K562 (cell line): Measurements from ENCODE around the gene PLS1. TPM values are rescaled to one million over a fixed set of nuclear protein-coding genes. Genes with fewer than 3 reads are reported as not detected.
"Not testable (repeated sequence)": the region's sequence is repeated elsewhere in the genome, so short reads cannot be mapped to it uniquely, and the experiment has no call there.

Experiments
- ATAC-seq: fragments of 200-7000 bp; cut with Tn5 transposase; 3 replicates; pipeline ENCODE4 v1.9.1; 2020; ENCODE audit warnings: moderate library complexity
- BruUV-seq: library from RNA; stranded (reverse); fragments of 400-500 nt; replicated peaks from 2 replicates; lab custom pipeline; 2021; lab: Mats Ljungman, UMichigan
- CTCF ChIA-PET: fragments of 300-600 bp; formaldehyde crosslinking; extraction: SDS; loops from one replicate; lab custom pipeline; 2021; ENCODE audit warnings: low intra/inter-chr PET ratio; lab: Yijun Ruan, JAX
- POLR2A ChIA-PET: fragments of 300-600, 350-650 bp; sonication (Branson Sonifier 250); formaldehyde crosslinking; extraction: SDS; loops from one replicate; lab custom pipeline; 2021; ENCODE audit warnings: antibody characterized with exemption, inconsistent platforms; lab: Yijun Ruan, JAX
- DNase-seq, 4 experiments: peaks; one replicate each; pipeline versions ENCODE4 v3.0.0 to v3.0.0-alpha.2; 2011 to 2018; ENCODE audit warnings: low spot score in 3 of 4, mixed read lengths in 3 of 4; ENCODE audit errors: extremely low read depth in 1 of 4
- FAIRE-seq: peaks from 2 replicates; lab custom pipeline; 2011; peaks lifted over from hg19 to GRCh38; lab: Jason Lieb, UNC
- H2AFZ ChIP-seq: 2 replicates; pipeline ENCODE4 v1.6.0; 2011; ENCODE audit warnings: low read depth, low read length, control low read depth, inconsistent platforms
- H3K27ac ChIP-seq: fragments of 200-600 bp; 3 replicates; pipeline ENCODE4 v1.8.0; 2011; ENCODE audit warnings: low read depth, mild to moderate bottlenecking, control low read depth, inconsistent platforms, low read length, moderate library complexity, mixed read lengths; ENCODE audit errors: extremely low read depth
- H3K27me3 ChIP-seq, 2 experiments: fragments of 300-600 bp in 1 of 2; 2 replicates in 1 of 2; 3 replicates in 1 of 2; pipeline versions ENCODE4 v1.6.0 to v1.8.0; 2011; ENCODE audit warnings: inconsistent platforms in 2 of 2, low read length in 2 of 2, mild to moderate bottlenecking in 1 of 2, mixed read lengths in 1 of 2, moderate library complexity in 1 of 2; ENCODE audit not compliant: control insufficient read depth in 2 of 2, insufficient read depth in 2 of 2
- H3K36me3 ChIP-seq: fragments of 300-600 bp; 3 replicates; pipeline ENCODE4 v1.8.0; 2011; ENCODE audit warnings: mild to moderate bottlenecking, low read length, inconsistent platforms; ENCODE audit not compliant: control insufficient read depth, insufficient read depth
- H3K4me1 ChIP-seq, 2 experiments: fragments of 200-600 bp in 1 of 2; replicated peaks in 1 of 2; 2 replicates in 1 of 2; 3 replicates in 1 of 2; pipeline versions ENCODE4 v1.5.1 to v1.8.0; 2011; ENCODE audit warnings: inconsistent platforms in 2 of 2, low read length in 2 of 2, mild to moderate bottlenecking in 1 of 2, mixed read lengths in 1 of 2, moderate library complexity in 1 of 2; ENCODE audit not compliant: control insufficient read depth in 2 of 2, insufficient read depth in 2 of 2
- H3K4me2 ChIP-seq: 2 replicates; pipeline ENCODE4 v1.6.1; 2011; ENCODE audit warnings: low read length, control low read depth, inconsistent platforms, mixed read lengths; ENCODE audit not compliant: insufficient read depth
- H3K4me3 ChIP-seq: fragments of 200-600 bp; sonication (generic), shearing (Covaris generic); 2 replicates; pipeline ENCODE4 v1.5.1; 2016; ENCODE audit warnings: control low read depth, inconsistent platforms
- H3K79me2 ChIP-seq: fragments of 200-600 bp; 3 replicates; pipeline ENCODE4 v1.8.0; 2011; ENCODE audit warnings: low read length, inconsistent platforms; ENCODE audit not compliant: control insufficient read depth, insufficient read depth
- H3K9ac ChIP-seq, 2 experiments: 2 replicates each; pipeline versions ENCODE4 v1.6.0 to v1.6.1; 2011; ENCODE audit warnings: low read depth in 2 of 2, low read length in 2 of 2, control low read depth in 1 of 2, inconsistent platforms in 1 of 2, mild to moderate bottlenecking in 1 of 2, mixed read lengths in 1 of 2; ENCODE audit not compliant: insufficient read depth in 1 of 2
- H3K9me1 ChIP-seq: one replicate; pipeline ENCODE4 v1.6.0; 2011; ENCODE audit warnings: inconsistent platforms, mild to moderate bottlenecking, low read length, moderate library complexity; ENCODE audit not compliant: control insufficient read depth, insufficient read depth
- H3K9me3 ChIP-seq: replicated peaks from 2 replicates; pipeline ENCODE4 v1.5.1; 2011; ENCODE audit warnings: low read depth, low read length, inconsistent platforms; ENCODE audit not compliant: control insufficient read depth, insufficient read depth
- H4K20me1 ChIP-seq: replicated peaks from 2 replicates; pipeline ENCODE4 v1.6.1; 2011; ENCODE audit warnings: low read length, inconsistent platforms, mixed read lengths; ENCODE audit not compliant: control insufficient read depth, insufficient read depth
- EHMT2 ChIP-seq: fragments of 450-650 bp; IDR thresholded peaks from 2 replicates; pipeline ENCODE4 v1.6.1; 2018; ENCODE audit warnings: antibody characterized with exemption
- POLR2G ChIP-seq: fragments of 200-400 bp; formaldehyde crosslinking; IDR thresholded peaks from 2 replicates; pipeline ENCODE4 v1.6.1; 2017; ENCODE audit warnings: low read depth, mild to moderate bottlenecking, antibody characterized with exemption, low read length, moderate library complexity
- WGBS: fragments of 100-300 bp; shearing (Covaris generic); methylation state at CpG from one replicate; pipeline ENCODE4 v1.1.6; 2016; ENCODE audit warnings: low coverage, mixed read lengths; ENCODE audit not compliant: insufficient coverage; ENCODE audit errors: missing lambda C conversion rate; 5-methylcytosine and 5-hydroxymethylcytosine counted together
- in situ Hi-C: fragments of 300-500 bp; cut with MboI; formaldehyde crosslinking; loops from 4 replicates; pipeline ENCODE4 v1.15.0; 2018; ENCODE audit warnings: inconsistent platforms, mixed read lengths
- intact Hi-C: fragments of 100-400 bp; cut with micrococcal nuclease; formaldehyde crosslinking; loops from 2 replicates; pipeline ENCODE4 v1.14.2; 2022
- polyA plus RNA-seq, 8 experiments: library from polyadenylated mRNA; depleted of rRNA in 4 of 8; stranded (reverse) in 5 of 8; unstranded in 3 of 8; fragments of >200 nt; fragmentation: Nextera tagmentation in 2 of 8; fragmentation: Illumina TruSeq in 1 of 8; extraction: Ambion mirVana in 2 of 8; extraction: Trizol in 1 of 8; gene quantifications; 2 replicates each; pipeline versions ENCODE4 v1.2.1 to v1.2.3, GENCODE V29; 2011 to 2014; ENCODE audit warnings: inconsistent platforms in 1 of 8, missing spikeins in 1 of 8
- total RNA-seq, 7 experiments: library from RNA; depleted of rRNA in 6 of 7; stranded (reverse); fragments of >200 nt in 6 of 7; fragmentation: Illumina TruSeq in 2 of 7; extraction: Trizol in 2 of 7; gene quantifications; 2 replicates each; pipeline versions ENCODE4 v1.2.1 to v1.2.3, GENCODE V29; 2011 to 2021; ENCODE audit warnings: low replicate concordance in 1 of 7

PLS1 gene
- total and polyA plus RNA-seq, 9 of the 15 experiments (the other 6 are each of a cell fraction or from before 2014, with no cell fraction given) = 6.1 to 21.3 (median 13.0) TPM

DNA sequence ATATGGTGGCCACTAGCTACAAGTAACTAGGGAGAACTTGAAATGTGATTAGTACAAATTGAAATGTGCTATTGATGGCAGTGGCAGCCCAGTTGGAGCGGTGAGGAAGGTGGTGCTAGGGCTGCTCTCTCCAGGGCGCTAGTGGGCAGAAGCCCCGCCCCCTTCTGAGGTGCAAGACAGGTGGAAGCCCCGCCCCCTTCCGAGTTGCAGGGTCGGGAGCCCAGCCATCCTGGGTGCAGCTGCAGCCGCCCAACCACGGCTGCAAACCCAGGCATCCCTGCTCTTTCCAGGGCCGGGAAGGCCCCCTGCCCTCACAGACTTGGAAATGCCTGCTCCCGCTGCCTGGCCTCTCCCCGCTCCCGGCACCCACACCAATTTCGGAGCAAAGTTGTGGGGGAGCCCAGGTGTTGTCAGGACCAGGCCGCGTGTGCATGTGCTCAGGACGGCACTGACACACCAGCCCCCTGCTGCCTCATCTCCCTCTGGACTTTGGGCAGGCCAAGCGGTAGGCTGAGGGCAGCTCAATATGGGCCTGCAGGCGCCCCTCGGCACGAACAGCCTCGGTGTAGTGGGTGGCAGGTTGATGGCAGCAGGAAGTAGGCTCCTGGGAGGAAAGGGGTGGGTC lies 27.7 kb upstream of the PLS1 start:
- no peak overlapping the region for H3K9ac ChIP-seq
- H3K27ac ChIP-seq = no peak overlapping the region
- FAIRE-seq (no peak), DNase-seq (peak in 3 of 4 experiments; percentile 9 to 25 (median 19)), ATAC-seq (peak; percentile 64)
- H3K4me1 ChIP-seq = peaks cover 0 to 7% of the 10 kb centered on the region in 2 experiments; a peak in 2 of 5 replicates
- in situ Hi-C loops = no loop called here
- ChIA-PET POLR2A (interaction anchor here (0.6 to 1.0 kb wide), 2 partner anchors 21 to 551 kb away, joined by 3 to 4 read pairs; partner anchors contain the start of gene CHST2), CTCF (no interaction called here)
- intact Hi-C loops = no loop called here
- 93% methylated on average over 20 of the region's 21 CpGs for WGBS
- no peak overlapping the region for H3K4me3 ChIP-seq
- BruUV-seq = no TSS peak
- H3K27me3 ChIP-seq = no peaks in the 10 kb centered on the region
- peaks cover 44% of the 10 kb centered on the region for H3K79me2 ChIP-seq
- no peak overlapping the region for H3K4me2 ChIP-seq
- no peak overlapping the region for H2AFZ ChIP-seq
- TF ChIP-seq EHMT2 (no peak), POLR2G (peak; percentile 51)
- H3K9me1 ChIP-seq = no peaks in the 10 kb centered on the region
- H3K9me3 ChIP-seq = no peaks in the 10 kb centered on the region
- H3K36me3 ChIP-seq = peaks cover 50% of the 10 kb centered on the region
- H4K20me1 ChIP-seq = no peaks in the 10 kb centered on the region

GRCh38 chr3:142569422-142569821 lies 26.8 kb upstream of the PLS1 start:
- H3K36me3 ChIP-seq = peaks cover 48% of the 10 kb centered on the region
- in situ Hi-C loops, ATAC-seq: not testable (repeated sequence)

GRCh38 chr3:142574223-142574622 lies 22.0 kb upstream of the PLS1 start:
- CTCF ChIA-PET, BruUV-seq, H3K4me3 ChIP-seq, H4K20me1 ChIP-seq, H3K27me3 ChIP-seq, POLR2A ChIA-PET, in situ Hi-C loops, FAIRE-seq, H2AFZ ChIP-seq, H3K9ac ChIP-seq, DNase-seq, intact Hi-C loops, H3K9me3 ChIP-seq, H3K9me1 ChIP-seq, ATAC-seq: not testable (repeated sequence)
- Histone ChIP-seq H3K79me2 (peaks cover 78% of the 10 kb centered on the region), H3K27ac (peak overlapping the region; percentile 55; the same call in 1 of the 3 replicates), H3K4me2 (peak overlapping the region; percentile 28; the same call in 1 of the 2 replicates), H3K4me1 (peaks cover 11 to 12% of the 10 kb centered on the region in 2 experiments), H3K36me3 (peaks cover 33% of the 10 kb centered on the region)
- 100% methylated on average over 3 of the region's 3 CpGs for WGBS

More at GRCh38 chr3:142569422-142569821, 26.8 kb upstream of the PLS1 start:
- H3K79me2 ChIP-seq = peaks cover 52% of the 10 kb centered on the region
- intact Hi-C loops, H3K9me1 ChIP-seq, H3K27me3 ChIP-seq, H3K9me3 ChIP-seq, H3K4me1 ChIP-seq, CTCF ChIA-PET, DNase-seq, H2AFZ ChIP-seq, H3K27ac ChIP-seq, H3K4me2 ChIP-seq, H3K4me3 ChIP-seq, H3K9ac ChIP-seq, BruUV-seq, FAIRE-seq, H4K20me1 ChIP-seq: not testable (repeated sequence)
- 77% methylated on average over 2 of the region's 3 CpGs for WGBS
- POLR2A ChIA-PET = interaction anchor here (0.6 to 1.0 kb wide), 2 partner anchors 12 to 253 kb away, joined by 3 read pairs; no protein-coding TSS in a partner anchor
